HG03103 (cell line): ENCODE measurements around the gene CTSE.
"Not testable (repeated sequence)": the region's sequence is repeated elsewhere in the genome, so short reads cannot be mapped to it uniquely, and the experiment has no call there.

ENCODE experiments used
- ATAC-seq: cut with Tn5 transposase; IDR thresholded peaks from one replicate; pipeline ENCODE4 v1.9.1; 2021; ENCODE audit warnings: low read depth; ENCODE audit not compliant: unreplicated experiment

The CTSE gene

GRCh38 chr1:206023695-206024094 is at the start of gene CTSE:
CTSE (minus strand) TSS chr1:206023895; CDS start chr1:206023791, 104 bp downstream.
- no peak for ATAC-seq

GRCh38 chr1:206070627-206071304 is 47.1 kb upstream of the CTSE start:
- no peak for ATAC-seq

- no peak for ATAC-seq
Measured at GRCh38 chr1:206068314-206068713, 44.6 kb upstream of the CTSE start.

GRCh38 chr1:206067486-206068227 is 44.0 kb upstream of the CTSE start:
- no peak for ATAC-seq

GRCh38 chr1:206066479-206067171 is 42.9 kb upstream of the CTSE start:
- ATAC-seq = peak; percentile 90

GRCh38 chr1:206065547-206066145 is 42.0 kb upstream of the CTSE start:
- ATAC-seq = no peak

- ATAC-seq = not testable (repeated sequence)
Measured at GRCh38 chr1:206064501-206064900, 40.8 kb upstream of the CTSE start.

GRCh38 chr1:206064001-206064400 is 40.3 kb upstream of the CTSE start:
- not testable (repeated sequence) for ATAC-seq

- no peak for ATAC-seq
Measured at GRCh38 chr1:206062464-206062863, 38.8 kb upstream of the CTSE start.

- no peak for ATAC-seq
Measured at GRCh38 chr1:206060844-206061243, 37.1 kb upstream of the CTSE start.

- no peak for ATAC-seq
Measured at GRCh38 chr1:206059355-206059915, 35.7 kb upstream of the CTSE start.

- ATAC-seq = no peak
Measured at GRCh38 chr1:206058927-206059292, 35.2 kb upstream of the CTSE start.

- not testable (repeated sequence) for ATAC-seq
Measured at GRCh38 chr1:206058289-206058926, 34.7 kb upstream of the CTSE start.

- not testable (repeated sequence) for ATAC-seq
Measured at GRCh38 chr1:206055639-206056323, 32.1 kb upstream of the CTSE start.

- not testable (repeated sequence) for ATAC-seq
Measured at GRCh38 chr1:206055069-206055625, 31.5 kb upstream of the CTSE start.

- ATAC-seq = not testable (repeated sequence)
Measured at GRCh38 chr1:206053616-206054015, 29.9 kb upstream of the CTSE start.

GRCh38 chr1:206052919-206053610 is 29.4 kb upstream of the CTSE start, which contains the start of gene RHEX:
RHEX (plus strand) TSS chr1:206053173; CDS start chr1:206097829, 44,656 bp downstream.
- not testable (repeated sequence) for ATAC-seq

GRCh38 chr1:206052231-206052865 is 28.7 kb upstream of the CTSE start:
- not testable (repeated sequence) for ATAC-seq
